UCSD-AML1 (cell line): ENCODE results near the gene TGM6.

Source experiments
- DNase-seq: peaks from one replicate; lab custom pipeline; 2025; ENCODE audit not compliant: unreplicated experiment; lab: John Stamatoyannopoulos, UW

TGM6 gene

GRCh38 chr20:2363587-2363986 is 17.1 kb upstream of the TGM6 start:
- no peak for DNase-seq

GRCh38 chr20:2364044-2364443 is 16.7 kb upstream of the TGM6 start:
- no peak for DNase-seq

GRCh38 chr20:2365091-2365490 is 15.6 kb upstream of the TGM6 start:
- DNase-seq, result no peak

GRCh38 chr20:2365666-2366065 is 15.0 kb upstream of the TGM6 start:
- DNase-seq, result no peak

GRCh38 chr20:2368621-2369020 is 12.1 kb upstream of the TGM6 start:
- DNase-seq, result no peak

GRCh38 chr20:2373098-2373497 is 7.6 kb upstream of the TGM6 start:
- no peak for DNase-seq

GRCh38 chr20:2374346-2375125 is 6.2 kb upstream of the TGM6 start:
- DNase-seq, result no peak

- no peak for DNase-seq
Measured at GRCh38 chr20:2378893-2379292, 1.8 kb upstream of the TGM6 start.

GRCh38 chr20:2379511-2380229 is 1.0 kb upstream of the TGM6 start:
- peak; percentile 36 for DNase-seq

GRCh38 chr20:2381303-2381702 is 602 bp downstream of the TGM6 start:
- no peak for DNase-seq

- no peak for DNase-seq
Measured at GRCh38 chr20:2382833-2383232, 2.1 kb downstream of the TGM6 start.

GRCh38 chr20:2385026-2385425 is 4.3 kb downstream of the TGM6 start:
- DNase-seq, result no peak

- no peak for DNase-seq
Measured at GRCh38 chr20:2385496-2385895, 4.8 kb downstream of the TGM6 start.

GRCh38 chr20:2386516-2387179 is 5.9 kb downstream of the TGM6 start:
- no peak for DNase-seq

- DNase-seq, result peak; percentile 48
Measured at GRCh38 chr20:2387180-2387577, 6.5 kb downstream of the TGM6 start.

- no peak for DNase-seq
Measured at GRCh38 chr20:2387580-2387979, 6.9 kb downstream of the TGM6 start.

GRCh38 chr20:2390951-2391675 is 10.4 kb downstream of the TGM6 start:
- DNase-seq, result no peak

- no peak for DNase-seq
Measured at GRCh38 chr20:2394411-2395055, 13.8 kb downstream of the TGM6 start.

GRCh38 chr20:2395136-2395535 is 14.4 kb downstream of the TGM6 start:
- no peak for DNase-seq

GRCh38 chr20:2396241-2396814 is 15.6 kb downstream of the TGM6 start:
- DNase-seq, result no peak

- DNase-seq, result no peak
Measured at GRCh38 chr20:2397091-2397490, 16.4 kb downstream of the TGM6 start.
